Bronchus fibroblast of lung (primary cell): ENCODE data around the gene VSIG1. TPM values are rescaled to one million over a fixed set of nuclear protein-coding genes. Genes with fewer than 3 reads are reported as not detected.

ENCODE experiments used
- total RNA-seq: library from RNA; depleted of rRNA; stranded (reverse); fragments of >200 nt; gene quantifications from 2 replicates; pipeline ENCODE4 v1.2.3, GENCODE V29; 2015

The VSIG1 gene
- total RNA-seq: not detected in 2 replicates

GRCh38 chrX:108044554-108045256 is at the start of gene VSIG1:
Gene VSIG1, plus strand, starts transcription at chrX:108045065. Its CDS starts 66 bp downstream, at chrX:108045131.

GRCh38 chrX:108091264-108091877 is 46.5 kb downstream of the VSIG1 start, which contains the start of the genes ATG4A and PSMD10:
Gene ATG4A, plus strand, starts transcription at chrX:108091778. Its CDS starts 49 bp downstream, at chrX:108091827.
Gene PSMD10, minus strand, starts transcription at chrX:108091542. Its CDS starts 22 bp downstream, at chrX:108091520.

Other genes starting within 250 kb of the VSIG1 start
- 6.4 TPM in 2 replicates for gene MID2, start 219.2 kb upstream of the VSIG1 start, total RNA-seq
- not detected in 2 replicates for gene TEX13B, start 62.7 kb upstream of the VSIG1 start, total RNA-seq
- 51.0 and 55.0 TPM in 2 replicates for gene PSMD10, start 46.5 kb downstream of the VSIG1 start, total RNA-seq
- 6.2 and 6.5 TPM in 2 replicates for gene ATG4A, start 46.7 kb downstream of the VSIG1 start, total RNA-seq